Ishikawa (cell line): ENCODE measurements around the gene INHBB.

ENCODE experiments used
- CREB1 ChIP-seq: IDR thresholded peaks from 2 replicates; pipeline ENCODE4 v1.6.1; 2012; ENCODE audit warnings: low read depth
- FOXM1 ChIP-seq: IDR thresholded peaks from 2 replicates; pipeline ENCODE4 v1.6.1; 2012; ENCODE audit warnings: low read depth, borderline replicate concordance
- REST ChIP-seq: IDR thresholded peaks from 2 replicates; pipeline ENCODE4 v1.6.1; 2012; ENCODE audit warnings: low read depth, mild to moderate bottlenecking
- TAF1 ChIP-seq: IDR thresholded peaks from 2 replicates; pipeline ENCODE4 v1.6.1; 2012; ENCODE audit warnings: low read depth, mild to moderate bottlenecking
- USF1 ChIP-seq: IDR thresholded peaks from 2 replicates; pipeline ENCODE4 v1.6.1; 2012
- TF ChIP-seq, protein P1 (sequence below): IDR thresholded peaks from 2 replicates; pipeline ENCODE4 v1.6.1; 2012

DNA sequence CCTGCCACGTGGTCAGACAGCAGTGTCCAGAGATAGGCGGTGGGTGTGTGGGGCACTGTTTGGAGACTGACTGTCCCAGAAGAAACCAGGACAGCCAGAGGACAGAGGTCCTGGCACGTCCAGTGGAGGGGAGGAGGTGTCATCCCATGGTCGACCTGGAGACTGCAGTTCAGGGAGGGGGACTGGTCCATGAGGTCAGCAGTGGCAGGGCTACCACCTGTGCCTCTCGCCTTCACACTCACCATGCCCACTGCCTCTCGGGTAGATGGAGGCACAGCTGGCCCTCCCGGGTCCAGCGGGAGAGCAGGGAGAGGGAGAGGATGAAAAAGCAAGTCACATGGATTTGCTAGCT lies 53.9 kb downstream of the INHBB start:
- TF ChIP-seq, protein P1, sequence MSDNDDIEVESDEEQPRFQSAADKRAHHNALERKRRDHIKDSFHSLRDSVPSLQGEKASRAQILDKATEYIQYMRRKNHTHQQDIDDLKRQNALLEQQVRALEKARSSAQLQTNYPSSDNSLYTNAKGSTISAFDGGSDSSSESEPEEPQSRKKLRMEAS = no peak
- no peak for TF ChIP-seq CREB1
- no peak for TF ChIP-seq REST
- no peak for TF ChIP-seq FOXM1
- TF ChIP-seq TAF1 = no peak
- no peak for TF ChIP-seq USF1
